HG02588 (cell line): ENCODE data around the gene OR10H4.
"Not testable (repeated sequence)": the region's sequence is repeated elsewhere in the genome, so short reads cannot be mapped to it uniquely, and the experiment has no call there.

Experiments used
- ATAC-seq: cut with Tn5 transposase; IDR thresholded peaks from one replicate; pipeline ENCODE4 v1.9.1; 2021; ENCODE audit warnings: mild to moderate bottlenecking, moderate library complexity; ENCODE audit not compliant: unreplicated experiment

OR10H4 gene

GRCh38 chr19:15948223-15949058, at the start of gene OR10H4:
OR10H4 (plus strand) TSS chr19:15949008; CDS start chr19:15949008, 0 bp downstream.
- no peak for ATAC-seq

GRCh38 chr19:15899561-15899960, 49.2 kb upstream of the OR10H4 start:
- ATAC-seq, result not testable (repeated sequence)

- ATAC-seq, result not testable (repeated sequence)
Measured at GRCh38 chr19:15900032-15900431, 48.8 kb upstream of the OR10H4 start.

- no peak for ATAC-seq
Measured at GRCh38 chr19:15900504-15900903, 48.3 kb upstream of the OR10H4 start.

- ATAC-seq, result no peak
Measured at GRCh38 chr19:15902254-15902653, 46.6 kb upstream of the OR10H4 start.

- ATAC-seq, result not testable (repeated sequence)
Measured at GRCh38 chr19:15902898-15903297, 45.9 kb upstream of the OR10H4 start.

GRCh38 chr19:15905026-15905425, 43.8 kb upstream of the OR10H4 start:
- ATAC-seq, result no peak

- ATAC-seq, result no peak
Measured at GRCh38 chr19:15911599-15912235, 37.1 kb upstream of the OR10H4 start.

- ATAC-seq, result no peak
Measured at GRCh38 chr19:15913384-15913783, 35.4 kb upstream of the OR10H4 start.

GRCh38 chr19:15913830-15914229, 35.0 kb upstream of the OR10H4 start:
- no peak for ATAC-seq

GRCh38 chr19:15915109-15915508, 33.7 kb upstream of the OR10H4 start:
- ATAC-seq, result no peak

- ATAC-seq, result no peak
Measured at GRCh38 chr19:15919243-15919642, 29.6 kb upstream of the OR10H4 start.

GRCh38 chr19:15922021-15922420, 26.8 kb upstream of the OR10H4 start:
- ATAC-seq, result no peak

GRCh38 chr19:15923702-15924101, 25.1 kb upstream of the OR10H4 start:
- ATAC-seq, result no peak

- ATAC-seq, result no peak
Measured at GRCh38 chr19:15926484-15926883, 22.3 kb upstream of the OR10H4 start.

- no peak for ATAC-seq
Measured at GRCh38 chr19:15928321-15928720, 20.5 kb upstream of the OR10H4 start.

- ATAC-seq, result not testable (repeated sequence)
Measured at GRCh38 chr19:15933761-15934331, 15.0 kb upstream of the OR10H4 start.

GRCh38 chr19:15934332-15935078, 14.3 kb upstream of the OR10H4 start, which contains the start of gene CYP4F11:
CYP4F11 (minus strand) TSS chr19:15934529; CDS start chr19:15934408, 121 bp downstream.
- no peak for ATAC-seq

- ATAC-seq, result no peak
Measured at GRCh38 chr19:15935167-15935702, 13.6 kb upstream of the OR10H4 start.

- no peak for ATAC-seq
Measured at GRCh38 chr19:15936173-15936572, 12.6 kb upstream of the OR10H4 start.

GRCh38 chr19:15936950-15937349, 11.9 kb upstream of the OR10H4 start:
- no peak for ATAC-seq
